ENCODE measurements around the gene CAVIN4.

GRCh38 chr9:100580257-100580656 is 2.4 kb downstream of the CAVIN4 start:
- TF ChIP-seq TP53 (CRISPR knock-in tag; IDR thresholded peaks at IDR 0.05): no peak
- no peak for TF ChIP-seq KDM1A (IDR thresholded peaks at IDR 0.05; ENCODE audit: low read depth)
